WI38 (cell line): ENCODE data around the gene LRMDA.

ENCODE experiments used
- H3K4me3 ChIP-seq: 2 replicates; pipeline ENCODE4 v1.5.1; 2011; ENCODE audit warnings: low read depth, mild to moderate bottlenecking, control low read depth, low read length
- CTCF ChIP-seq: IDR thresholded peaks from 2 replicates; pipeline ENCODE4 v1.5.1; 2012; ENCODE audit warnings: low read depth, mild to moderate bottlenecking, control low read depth, low read length

LRMDA gene

GRCh38 chr10:76195654-76196390, 764.4 kb downstream of the LRMDA start:
- no peak overlapping the region for H3K4me3 ChIP-seq
- TF ChIP-seq CTCF: no peak

- TF ChIP-seq CTCF: no peak
- no peak overlapping the region for H3K4me3 ChIP-seq
Measured at GRCh38 chr10:76197293-76197692, 765.9 kb downstream of the LRMDA start.

- no peak for TF ChIP-seq CTCF
- H3K4me3 ChIP-seq: no peak overlapping the region
Measured at GRCh38 chr10:76198287-76199035, 767.0 kb downstream of the LRMDA start.

- H3K4me3 ChIP-seq: no peak overlapping the region
- TF ChIP-seq CTCF: no peak
Measured at GRCh38 chr10:76201962-76202361, 770.5 kb downstream of the LRMDA start.

GRCh38 chr10:76202777-76203176, 771.4 kb downstream of the LRMDA start:
- no peak for TF ChIP-seq CTCF
- H3K4me3 ChIP-seq: no peak overlapping the region

GRCh38 chr10:76205361-76205760, 773.9 kb downstream of the LRMDA start:
- H3K4me3 ChIP-seq: no peak overlapping the region
- no peak for TF ChIP-seq CTCF

- TF ChIP-seq CTCF: no peak
Measured at GRCh38 chr10:76206797-76207352, 775.5 kb downstream of the LRMDA start.

More at GRCh38 chr10:76206797-76207352, 775.5 kb downstream of the LRMDA start:
- H3K4me3 ChIP-seq: no peak overlapping the region
